HFF-Myc (cell line): ENCODE data around the gene EPGN.

Experiments used
- DNase-seq: peaks from one replicate; pipeline ENCODE4 v3.0.0-alpha.2; 2011; ENCODE audit warnings: low read depth; ENCODE audit errors: extremely low read depth
- H3K4me3 ChIP-seq: replicated peaks from 2 replicates; pipeline ENCODE4 v1.5.1; 2011; ENCODE audit warnings: low read depth, mild to moderate bottlenecking, control low read depth, low read length
- CTCF ChIP-seq: IDR thresholded peaks from 2 replicates; pipeline ENCODE4 v1.5.1; 2012; ENCODE audit warnings: mild to moderate bottlenecking, low read depth, low read length, control low read depth; ENCODE audit errors: missing control alignments

EPGN gene

GRCh38 chr4:74287791-74288190, 20.5 kb upstream of the EPGN start:
- TF ChIP-seq CTCF = no peak
- DNase-seq = no peak
- H3K4me3 ChIP-seq = no peak overlapping the region

GRCh38 chr4:74291471-74291870, 16.8 kb upstream of the EPGN start:
- no peak for TF ChIP-seq CTCF
- no peak overlapping the region for H3K4me3 ChIP-seq
- DNase-seq = no peak

DNA sequence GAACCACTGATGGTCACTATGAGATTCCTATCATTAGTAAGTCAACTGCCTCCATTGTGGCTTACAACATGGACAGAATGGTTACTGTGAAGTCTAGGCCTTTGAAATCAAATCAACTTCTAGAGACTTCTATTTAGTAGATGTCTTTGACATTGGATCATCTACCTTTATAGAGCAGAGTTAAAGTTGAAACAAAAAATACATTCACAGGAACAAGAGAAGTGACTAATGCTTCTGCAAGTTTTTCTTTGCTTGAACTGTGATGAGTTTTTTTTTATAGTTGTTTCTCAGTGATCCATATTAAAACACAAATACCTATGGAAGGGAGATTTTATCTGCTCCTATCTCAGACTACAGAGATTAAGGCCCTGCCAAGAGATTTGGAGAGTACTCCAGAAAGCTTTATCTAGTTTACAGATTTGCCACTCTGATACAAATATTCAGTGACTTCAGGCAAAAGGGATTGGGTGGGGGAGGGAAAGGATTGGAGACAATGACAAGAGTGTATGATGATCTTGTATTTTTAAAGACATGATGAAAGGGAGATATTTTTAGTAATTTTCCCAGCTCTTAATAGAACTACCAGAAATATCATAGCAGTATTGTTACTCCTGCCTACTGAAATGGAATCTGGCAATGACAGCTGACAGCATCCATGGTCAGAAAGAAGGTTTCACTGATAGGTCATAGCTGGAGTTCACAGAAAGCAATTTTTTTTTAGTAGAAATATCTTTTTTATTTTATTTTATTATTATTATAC, 16.0 kb upstream of the EPGN start:
- no peak for TF ChIP-seq CTCF
- no peak overlapping the region for H3K4me3 ChIP-seq
- no peak for DNase-seq

GRCh38 chr4:74293558-74293957, 14.7 kb upstream of the EPGN start:
- H3K4me3 ChIP-seq = no peak overlapping the region
- no peak for DNase-seq
- no peak for TF ChIP-seq CTCF

GRCh38 chr4:74294681-74295080, 13.6 kb upstream of the EPGN start:
- DNase-seq = no peak
- H3K4me3 ChIP-seq = no peak overlapping the region
- no peak for TF ChIP-seq CTCF

DNA sequence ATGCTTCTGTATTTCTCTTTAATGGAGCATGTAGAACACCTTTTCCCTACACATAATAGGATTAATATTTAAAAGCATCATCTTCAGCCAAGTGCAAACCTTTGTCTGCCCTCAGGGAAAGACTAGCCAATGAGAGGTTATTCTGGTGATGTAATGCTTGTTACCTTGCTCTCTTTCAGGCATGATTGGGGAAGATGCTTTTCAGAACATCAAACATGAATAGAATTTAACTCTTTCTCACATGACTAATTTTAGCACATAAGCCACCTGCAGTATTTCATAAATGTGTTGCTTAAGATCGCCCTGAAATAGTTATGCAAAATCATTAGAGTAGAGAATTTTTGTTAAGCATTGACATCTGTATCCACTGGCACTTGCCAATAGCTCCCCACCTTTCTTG, 10.7 kb upstream of the EPGN start:
- TF ChIP-seq CTCF = no peak
- DNase-seq = no peak
- no peak overlapping the region for H3K4me3 ChIP-seq

DNA sequence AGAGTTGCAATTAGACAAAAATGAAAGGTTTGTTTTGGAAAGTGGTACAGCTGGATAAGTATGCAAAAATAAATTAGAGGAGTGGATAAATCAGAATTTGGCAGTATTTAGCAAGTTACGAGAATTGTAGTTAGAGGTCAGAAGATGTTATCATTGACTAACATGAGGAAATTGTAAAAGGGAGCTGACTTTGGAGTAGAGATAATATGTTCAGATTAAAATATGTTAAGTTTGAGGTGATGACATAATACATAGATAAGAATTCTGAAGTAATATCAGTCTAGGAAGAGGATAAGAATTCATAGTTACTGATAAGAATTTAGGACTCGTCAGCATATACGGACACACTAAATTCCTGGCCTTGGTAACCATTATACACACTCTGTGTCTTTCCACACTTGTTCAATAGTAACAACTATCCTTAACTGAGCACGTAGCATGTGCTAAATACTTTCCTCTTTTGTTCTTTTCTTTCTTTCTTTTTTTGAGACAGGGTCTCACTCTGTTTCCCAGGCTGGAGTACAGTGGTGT, 4.1 kb upstream of the EPGN start:
- no peak overlapping the region for H3K4me3 ChIP-seq
- no peak for TF ChIP-seq CTCF
- no peak for DNase-seq
